ENCODE data around the gene OR52J3. TPM values are rescaled to one million over a fixed set of nuclear protein-coding genes. Genes with fewer than 3 reads are reported as not detected.

OR52J3 gene
- total and polyA plus RNA-seq, 12 donors = not detected

DNA sequence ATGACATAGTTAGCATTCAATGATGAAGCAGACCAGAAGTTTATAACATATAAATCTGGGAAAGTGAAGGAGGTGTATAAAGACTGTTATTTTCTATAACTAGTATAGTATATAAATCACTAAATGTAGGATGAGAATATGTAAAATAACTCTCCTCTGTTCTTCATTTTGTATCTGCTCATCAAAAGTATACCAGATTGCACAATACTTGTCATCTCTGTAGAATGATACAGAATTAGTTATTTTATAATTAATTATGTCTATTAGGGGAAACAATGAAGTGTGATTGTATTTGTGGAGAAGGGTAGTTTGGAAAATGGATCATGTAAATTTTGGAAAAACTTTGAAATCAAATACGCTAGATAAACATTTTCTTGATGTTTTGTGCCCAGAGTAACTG lies 33.3 kb upstream of the OR52J3 start:
- no peaks in the 10 kb centered on the region for H3K4me1 ChIP-seq (replicated peaks in 1 of 2)
- no peak overlapping the region for H3K27ac ChIP-seq
- no peak for DNase-seq
- H3K27me3 ChIP-seq = no peaks in the 10 kb centered on the region
- H3K36me3 ChIP-seq (replicated peaks in 1 of 2) = no peaks in the 10 kb centered on the region
- intact Hi-C loops (cut with DNase I) = no loop called here
- H3K9me3 ChIP-seq (replicated peaks in 1 of 3) = no peaks in the 10 kb centered on the region
- TF ChIP-seq POLR2A (IDR thresholded peaks at IDR 0.05) = no peak
- no peak overlapping the region for H3K4me3 ChIP-seq
- WGBS, 4 donors = 64 to 80% (median 75%) methylated on average over 1 of the region's 1 CpG

DNA sequence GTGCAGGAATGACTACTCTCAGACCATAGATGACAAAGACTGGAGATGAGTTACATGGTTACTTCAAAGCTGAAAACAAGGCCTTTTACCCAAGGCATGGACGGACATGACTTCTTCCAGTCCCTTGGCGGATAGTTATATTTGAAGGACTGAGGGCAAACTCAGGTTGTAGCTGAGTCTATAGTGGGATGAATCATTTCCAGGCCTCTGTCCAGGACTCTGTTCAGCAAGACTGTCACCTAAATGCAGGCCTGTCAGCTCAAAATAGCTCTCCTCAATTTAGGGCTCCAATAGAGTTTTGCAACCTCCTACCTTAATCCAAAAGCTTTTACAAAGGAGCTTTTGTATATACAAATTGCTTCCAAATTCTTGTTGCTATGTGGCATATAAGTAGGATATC lies 24.3 kb upstream of the OR52J3 start:
- no peak overlapping the region for H3K4me3 ChIP-seq
- TF ChIP-seq, protein P1, sequence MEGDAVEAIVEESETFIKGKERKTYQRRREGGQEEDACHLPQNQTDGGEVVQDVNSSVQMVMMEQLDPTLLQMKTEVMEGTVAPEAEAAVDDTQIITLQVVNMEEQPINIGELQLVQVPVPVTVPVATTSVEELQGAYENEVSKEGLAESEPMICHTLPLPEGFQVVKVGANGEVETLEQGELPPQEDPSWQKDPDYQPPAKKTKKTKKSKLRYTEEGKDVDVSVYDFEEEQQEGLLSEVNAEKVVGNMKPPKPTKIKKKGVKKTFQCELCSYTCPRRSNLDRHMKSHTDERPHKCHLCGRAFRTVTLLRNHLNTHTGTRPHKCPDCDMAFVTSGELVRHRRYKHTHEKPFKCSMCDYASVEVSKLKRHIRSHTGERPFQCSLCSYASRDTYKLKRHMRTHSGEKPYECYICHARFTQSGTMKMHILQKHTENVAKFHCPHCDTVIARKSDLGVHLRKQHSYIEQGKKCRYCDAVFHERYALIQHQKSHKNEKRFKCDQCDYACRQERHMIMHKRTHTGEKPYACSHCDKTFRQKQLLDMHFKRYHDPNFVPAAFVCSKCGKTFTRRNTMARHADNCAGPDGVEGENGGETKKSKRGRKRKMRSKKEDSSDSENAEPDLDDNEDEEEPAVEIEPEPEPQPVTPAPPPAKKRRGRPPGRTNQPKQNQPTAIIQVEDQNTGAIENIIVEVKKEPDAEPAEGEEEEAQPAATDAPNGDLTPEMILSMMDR (IDR thresholded peaks at IDR 0.05) = no peak
- TF ChIP-seq POLR2A (IDR thresholded peaks at IDR 0.05) = no peak
- no peak overlapping the region for H3K27ac ChIP-seq
- no peaks in the 10 kb centered on the region for H3K27me3 ChIP-seq
- intact Hi-C loops (cut with DNase I) = no loop called here
- H3K36me3 ChIP-seq (replicated peaks in 1 of 2) = no peaks in the 10 kb centered on the region
- no peaks in the 10 kb centered on the region for H3K4me1 ChIP-seq (replicated peaks in 1 of 2)
- 79 to 86% (median 81%) methylated on average over 2 of the region's 2 CpGs for WGBS, 4 donors
- DNase-seq = no peak
- H3K9me3 ChIP-seq (replicated peaks in 1 of 3) = peaks cover 0 to 7% (median 0%) of the 10 kb centered on the region in 3 donors

GRCh38 chr11:5036669-5037068 lies 9.7 kb upstream of the OR52J3 start:
- WGBS, 4 donors = 71 to 79% (median 72%) methylated on average over 2 of the region's 2 CpGs

GRCh38 chr11:5037926-5038325 lies 8.4 kb upstream of the OR52J3 start:
- 38 to 63% (median 57%) methylated on average over 2 of the region's 2 CpGs for WGBS, 4 donors

More at GRCh38 chr11:5036669-5037068, 9.7 kb upstream of the OR52J3 start:
- Histone ChIP-seq H3K27ac (no peak overlapping the region), H3K4me1 (replicated peaks in 1 of 2) (no peaks in the 10 kb centered on the region), H3K36me3 (replicated peaks in 1 of 2) (no peaks in the 10 kb centered on the region), H3K9me3 (replicated peaks in 1 of 3) (no peaks in the 10 kb centered on the region), H3K27me3 (no peaks in the 10 kb centered on the region), H3K4me3 (no peak overlapping the region)
- intact Hi-C loops (cut with DNase I) = no loop called here
- TF ChIP-seq POLR2A (IDR thresholded peaks at IDR 0.05) = no peak
- TF ChIP-seq, protein P1 (IDR thresholded peaks at IDR 0.05) = no peak
- no peak for DNase-seq

GRCh38 chr11:5038341-5038740 lies 8.0 kb upstream of the OR52J3 start:
- H3K27ac ChIP-seq = no peak overlapping the region
- no peak for DNase-seq
- no peak overlapping the region for H3K4me3 ChIP-seq
- H3K4me1 ChIP-seq (replicated peaks in 1 of 2) = no peaks in the 10 kb centered on the region
- intact Hi-C loops (cut with DNase I) = no loop called here
- WGBS, 4 donors = 74 to 95% (median 83%) methylated on average over 1 of the region's 1 CpG
- no peaks in the 10 kb centered on the region for H3K9me3 ChIP-seq (replicated peaks in 1 of 3)
- TF ChIP-seq, protein P1 (IDR thresholded peaks at IDR 0.05) = no peak
- TF ChIP-seq POLR2A (IDR thresholded peaks at IDR 0.05) = no peak
- no peaks in the 10 kb centered on the region for H3K27me3 ChIP-seq
- H3K36me3 ChIP-seq (replicated peaks in 1 of 2) = no peaks in the 10 kb centered on the region

More at GRCh38 chr11:5037926-5038325, 8.4 kb upstream of the OR52J3 start:
- intact Hi-C loops (cut with DNase I) = no loop called here
- H3K27me3 ChIP-seq = no peaks in the 10 kb centered on the region
- no peaks in the 10 kb centered on the region for H3K9me3 ChIP-seq (replicated peaks in 1 of 3)
- H3K4me3 ChIP-seq = no peak overlapping the region
- no peak for DNase-seq
- no peak overlapping the region for H3K27ac ChIP-seq
- H3K4me1 ChIP-seq (replicated peaks in 1 of 2) = no peaks in the 10 kb centered on the region
- no peaks in the 10 kb centered on the region for H3K36me3 ChIP-seq (replicated peaks in 1 of 2)
- TF ChIP-seq POLR2A (IDR thresholded peaks at IDR 0.05) = no peak
- TF ChIP-seq, protein P1 (IDR thresholded peaks at IDR 0.05) = no peak

All from adrenal gland (tissue), 12 donors.